HepG2 (cell line): Measurements from ENCODE around the gene SYCE1. TPM values are rescaled to one million over a fixed set of nuclear protein-coding genes. Genes with fewer than 3 reads are reported as not detected.
"Not testable (repeated sequence)": the region's sequence is repeated elsewhere in the genome, so short reads cannot be mapped to it uniquely, and the experiment has no call there.

Experiments used
- ATAC-seq: fragments of 200-7000 bp; cut with Tn5 transposase; 3 replicates; pipeline ENCODE4 v1.9.1; 2020; ENCODE audit warnings: mild to moderate bottlenecking, moderate library complexity
- BruUV-seq: library from RNA; stranded (reverse); fragments of 400-500 nt; replicated peaks from 2 replicates; lab custom pipeline; 2021; lab: Mats Ljungman, UMichigan
- CTCF ChIA-PET: fragments of 300-600 bp; formaldehyde crosslinking; extraction: SDS; loops from one replicate; lab custom pipeline; 2021; ENCODE audit warnings: low total read pairs, inconsistent platforms, low intra/inter-chr PET ratio; lab: Yijun Ruan, JAX
- POLR2A ChIA-PET: fragments of 350-600 bp; sonication (Branson Sonifier 250); formaldehyde crosslinking; loops from one replicate; lab custom pipeline; 2020; ENCODE audit warnings: antibody characterized with exemption, inconsistent platforms; lab: Yijun Ruan, JAX
- DNase-seq: peaks from one replicate; pipeline ENCODE4 v3.0.0-alpha.2; 2015; ENCODE audit warnings: low spot score
- FAIRE-seq: peaks from 3 replicates; lab custom pipeline; 2011; peaks lifted over from hg19 to GRCh38; lab: Jason Lieb, UNC
- H2AFZ ChIP-seq: one replicate; pipeline ENCODE4 v1.6.1; 2011; ENCODE audit warnings: low read length, inconsistent platforms
- H3K27ac ChIP-seq: fragments of 300-600 bp; 3 replicates; pipeline ENCODE4 v1.8.0; 2011; ENCODE audit warnings: mixed run types, mild to moderate bottlenecking, mixed read lengths, low read length, inconsistent platforms; ENCODE audit not compliant: insufficient read depth; ENCODE audit errors: extremely low read length
- H3K27me3 ChIP-seq, 2 experiments: fragments of 200-600 bp in 1 of 2; 2 replicates in 1 of 2; 3 replicates in 1 of 2; pipeline versions ENCODE4 v1.6.0 to v1.8.0; 2011; ENCODE audit warnings: low read length in 2 of 2, mild to moderate bottlenecking in 2 of 2, moderate library complexity in 2 of 2, inconsistent platforms in 1 of 2; ENCODE audit not compliant: insufficient read depth in 2 of 2, control insufficient read depth in 1 of 2
- H3K36me3 ChIP-seq, 2 experiments: fragments of 200-600 bp in 1 of 2; replicated peaks in 1 of 2; 2 replicates in 1 of 2; 3 replicates in 1 of 2; pipeline versions ENCODE4 v1.5.1 to v1.8.0; 2011; ENCODE audit warnings: low read length in 2 of 2, inconsistent platforms in 1 of 2; ENCODE audit not compliant: insufficient read depth in 2 of 2, control insufficient read depth in 1 of 2
- H3K4me1 ChIP-seq: 2 replicates; pipeline ENCODE4 v1.5.1; 2012; ENCODE audit warnings: low read length, inconsistent platforms; ENCODE audit not compliant: insufficient read depth
- H3K4me2 ChIP-seq: 2 replicates; pipeline ENCODE4 v1.6.0; 2011; ENCODE audit warnings: low read depth, low read length, inconsistent platforms
- H3K4me3 ChIP-seq, 3 experiments: fragments of 200-600 bp in 1 of 3; sonication (generic), shearing (Covaris generic) in 1 of 3; replicated peaks in 1 of 3; 2 replicates each; pipeline ENCODE4 v1.5.1; 2011 to 2016; ENCODE audit warnings: low read length in 3 of 3, inconsistent platforms in 2 of 3, low read depth in 2 of 3, mild to moderate bottlenecking in 2 of 3, control low read depth in 1 of 3, mixed read lengths in 1 of 3; ENCODE audit not compliant: insufficient read depth in 1 of 3
- H3K79me2 ChIP-seq: one replicate; pipeline ENCODE4 v1.6.1; 2011; ENCODE audit warnings: low read length, inconsistent platforms; ENCODE audit not compliant: insufficient read depth
- H3K9ac ChIP-seq: 2 replicates; pipeline ENCODE4 v1.6.0; 2011; ENCODE audit warnings: mild to moderate bottlenecking, low read depth, low read length, inconsistent platforms; ENCODE audit not compliant: insufficient read depth
- H3K9me3 ChIP-seq: 2 replicates; pipeline ENCODE4 v1.5.1; 2012; ENCODE audit warnings: mild to moderate bottlenecking, low read length
- H4K20me1 ChIP-seq: 2 replicates; pipeline ENCODE4 v1.6.0; 2011; ENCODE audit warnings: inconsistent platforms, mild to moderate bottlenecking, low read length, moderate library complexity; ENCODE audit not compliant: insufficient read depth
- MBNL3 ChIP-seq: fragments of 250-450 bp; sonication (Bioruptor Pico); conservative IDR thresholded peaks from 2 replicates; pipeline ENCODE4 v1.8.0; 2022; ENCODE audit warnings: mild to moderate bottlenecking, inconsistent platforms
- NFRKB ChIP-seq: fragments of 450-650 bp; IDR thresholded peaks from 2 replicates; pipeline ENCODE4 v1.6.1; 2017
- PAXIP1 ChIP-seq: sonication (generic); formaldehyde crosslinking; conservative IDR thresholded peaks from 2 replicates; pipeline ENCODE4 v1.4.0; 2020; ENCODE audit warnings: mild to moderate bottlenecking, missing genetic modification reagents, moderate library complexity
- PRDM10 ChIP-seq: sonication (generic); formaldehyde crosslinking; IDR thresholded peaks from 2 replicates; pipeline ENCODE4 v1.4.0; 2020; ENCODE audit warnings: low read depth, missing genetic modification reagents
- ZNF121 ChIP-seq: sonication (generic); formaldehyde crosslinking; IDR thresholded peaks from 2 replicates; pipeline ENCODE4 v1.5.0; 2020; ENCODE audit warnings: mild to moderate bottlenecking, missing genetic modification reagents
- ZNF543 ChIP-seq: sonication (generic); formaldehyde crosslinking; IDR thresholded peaks from 2 replicates; pipeline ENCODE4 v1.4.0; 2020; ENCODE audit warnings: mild to moderate bottlenecking, missing genetic modification reagents
- ZNF746 ChIP-seq: sonication (generic); formaldehyde crosslinking; IDR thresholded peaks from 2 replicates; pipeline ENCODE4 v1.8.0; 2022; ENCODE audit warnings: mild to moderate bottlenecking, missing genetic modification reagents
- WGBS: methylation state at CpG from one replicate; pipeline ENCODE4 v1.1.6; 2017; ENCODE audit warnings: low lambda C conversion rate; 5-methylcytosine and 5-hydroxymethylcytosine counted together
- in situ Hi-C: cut with HindIII; loops from 2 replicates; pipeline ENCODE4 v1.10.0; 2017; ENCODE audit warnings: low pct_unique_long_range_greater_than_20kb; ENCODE audit not compliant: extremely low pct_ligation_motif_present
- intact Hi-C: fragments of 100-400 bp; cut with micrococcal nuclease; formaldehyde crosslinking; loops from one replicate; pipeline ENCODE4 v1.10.0; 2022; ENCODE audit not compliant: unreplicated experiment
- polyA plus RNA-seq, 8 experiments: library from polyadenylated mRNA; depleted of rRNA in 3 of 8; stranded (reverse) in 7 of 8; unstranded in 1 of 8; fragments of >200 nt; fragmentation: Illumina TruSeq in 4 of 8; extraction: Trizol in 4 of 8; gene quantifications; 2 replicates each; pipeline versions ENCODE4 v1.2.1 to v1.2.3, GENCODE V29; 2011 to 2016; ENCODE audit warnings: low read depth in 4 of 8, missing spikeins in 1 of 8, mixed read lengths in 1 of 8; ENCODE audit not compliant: insufficient read depth in 1 of 8
- total RNA-seq, 5 experiments: library from RNA; depleted of rRNA; stranded (reverse); fragments of >200 nt; fragmentation: Illumina TruSeq; extraction: Trizol; gene quantifications; 2 replicates each; pipeline ENCODE4 v1.2.3, GENCODE V29; 2016; ENCODE audit warnings: low read depth in 1 of 5
- TF ChIP-seq, protein P1 (sequence below): sonication (generic); formaldehyde crosslinking; IDR thresholded peaks from 2 replicates; pipeline ENCODE4 v1.5.0; 2020; ENCODE audit warnings: missing genetic modification reagents

SYCE1 gene
- total and polyA plus RNA-seq, 2 of the 13 experiments (the other 11 are each of a cell fraction or from before 2014, with no cell fraction given): not detected

DNA sequence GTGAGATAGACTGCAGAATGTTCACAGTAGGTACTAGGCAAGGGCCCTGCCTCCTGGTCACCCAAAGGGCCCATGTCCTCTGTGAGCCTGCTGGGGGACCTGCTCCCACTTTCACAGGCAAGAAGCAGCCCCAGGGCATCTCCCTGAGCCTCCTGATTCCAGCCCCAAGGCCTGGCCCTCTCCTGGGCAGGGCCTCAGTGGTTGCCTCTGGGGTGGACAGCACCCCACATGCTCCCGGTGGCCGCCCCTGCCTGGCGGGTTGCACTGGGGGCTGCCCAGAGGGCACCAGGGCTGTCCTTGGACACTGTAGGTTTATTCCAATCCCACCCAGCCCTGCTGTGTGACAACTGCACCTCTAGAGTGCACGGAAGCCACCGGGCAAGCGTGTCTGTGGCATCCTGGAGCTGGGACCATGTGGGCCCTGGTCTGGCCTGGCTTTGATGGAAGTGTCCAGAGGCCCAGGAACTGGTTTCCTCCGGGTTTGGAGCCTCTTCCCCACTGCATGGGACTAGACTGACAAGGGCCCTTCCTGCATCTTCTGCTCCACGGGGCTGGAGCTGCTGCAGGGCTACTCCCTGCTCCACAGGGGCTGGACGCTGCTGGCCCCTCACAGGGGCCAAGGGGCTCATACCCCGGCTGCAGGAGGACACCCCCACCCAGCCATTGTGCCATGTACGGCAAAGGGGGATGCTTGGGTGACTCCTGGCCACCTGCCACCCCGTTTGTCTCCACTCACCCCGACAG, 25.0 kb upstream of the SYCE1 start (continued):
- TF ChIP-seq PAXIP1 (no peak), NFRKB (no peak), PRDM10 (CRISPR knock-in tag) (no peak), MBNL3 (CRISPR knock-in tag) (no peak), ZNF543 (CRISPR knock-in tag) (no peak), ZNF746 (no peak), ZNF121 (CRISPR knock-in tag) (no peak)
- TF ChIP-seq, protein P1, sequence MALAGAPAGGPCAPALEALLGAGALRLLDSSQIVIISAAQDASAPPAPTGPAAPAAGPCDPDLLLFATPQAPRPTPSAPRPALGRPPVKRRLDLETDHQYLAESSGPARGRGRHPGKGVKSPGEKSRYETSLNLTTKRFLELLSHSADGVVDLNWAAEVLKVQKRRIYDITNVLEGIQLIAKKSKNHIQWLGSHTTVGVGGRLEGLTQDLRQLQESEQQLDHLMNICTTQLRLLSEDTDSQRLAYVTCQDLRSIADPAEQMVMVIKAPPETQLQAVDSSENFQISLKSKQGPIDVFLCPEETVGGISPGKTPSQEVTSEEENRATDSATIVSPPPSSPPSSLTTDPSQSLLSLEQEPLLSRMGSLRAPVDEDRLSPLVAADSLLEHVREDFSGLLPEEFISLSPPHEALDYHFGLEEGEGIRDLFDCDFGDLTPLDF: no peak

DNA sequence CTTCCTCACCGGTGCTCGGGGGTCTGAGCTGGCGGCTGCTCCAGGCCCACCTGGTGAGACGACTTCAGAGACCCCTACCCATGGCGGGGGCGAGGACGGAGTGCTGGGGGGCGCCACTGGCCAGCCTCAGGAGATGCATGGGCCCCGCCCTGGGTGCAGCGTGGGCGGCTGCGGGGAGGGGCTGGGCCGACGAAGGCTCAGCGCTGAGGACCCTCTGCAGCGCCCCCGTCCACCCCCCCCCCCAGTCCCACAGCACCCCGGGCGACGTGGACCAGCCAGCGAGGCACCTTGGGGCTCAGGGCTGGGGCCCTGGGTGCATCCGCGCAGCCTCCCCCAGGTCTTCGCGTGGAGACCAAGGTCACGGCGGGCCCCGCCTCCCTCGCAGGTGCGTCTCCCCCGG, 11.7 kb upstream of the SYCE1 start:
- ATAC-seq, H3K4me3 ChIP-seq, POLR2A ChIA-PET, H3K36me3 ChIP-seq, FAIRE-seq, BruUV-seq, H2AFZ ChIP-seq, H3K79me2 ChIP-seq, H3K9me3 ChIP-seq, H3K27ac ChIP-seq, in situ Hi-C loops, H4K20me1 ChIP-seq, DNase-seq, CTCF ChIA-PET, H3K9ac ChIP-seq, H3K27me3 ChIP-seq, H3K4me1 ChIP-seq, H3K4me2 ChIP-seq, intact Hi-C loops: not testable (repeated sequence)
- no CpG with 5 or more reads among the region's 31 CpGs for WGBS
